ENCODE data around the gene FBXL14.

DNA sequence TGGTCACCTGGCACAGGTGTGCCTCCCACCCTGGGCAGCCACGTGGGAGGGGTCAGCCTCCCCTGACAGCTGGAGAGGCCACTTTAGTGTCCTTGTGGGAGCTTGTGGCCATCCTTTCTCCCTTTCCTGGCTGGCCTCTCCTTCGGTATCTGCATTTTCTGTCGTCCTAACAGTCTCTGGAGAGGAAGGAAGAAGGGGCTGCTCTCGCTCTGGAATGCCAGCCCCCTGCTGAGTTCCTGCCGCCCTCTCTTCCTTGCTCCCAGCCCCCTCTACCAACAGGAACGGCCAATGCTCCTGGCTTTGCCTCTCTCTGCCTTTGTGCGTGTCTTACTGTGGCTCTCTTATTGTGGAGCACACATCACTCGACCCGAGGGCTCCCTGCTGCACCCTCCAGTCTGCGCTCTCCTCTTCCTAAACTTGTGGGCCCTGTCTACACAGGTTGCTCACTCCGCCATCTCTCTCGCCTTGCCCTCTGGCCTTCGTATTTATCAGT is 70.8 kb downstream of the FBXL14 start:
- TF ChIP-seq, protein P1, sequence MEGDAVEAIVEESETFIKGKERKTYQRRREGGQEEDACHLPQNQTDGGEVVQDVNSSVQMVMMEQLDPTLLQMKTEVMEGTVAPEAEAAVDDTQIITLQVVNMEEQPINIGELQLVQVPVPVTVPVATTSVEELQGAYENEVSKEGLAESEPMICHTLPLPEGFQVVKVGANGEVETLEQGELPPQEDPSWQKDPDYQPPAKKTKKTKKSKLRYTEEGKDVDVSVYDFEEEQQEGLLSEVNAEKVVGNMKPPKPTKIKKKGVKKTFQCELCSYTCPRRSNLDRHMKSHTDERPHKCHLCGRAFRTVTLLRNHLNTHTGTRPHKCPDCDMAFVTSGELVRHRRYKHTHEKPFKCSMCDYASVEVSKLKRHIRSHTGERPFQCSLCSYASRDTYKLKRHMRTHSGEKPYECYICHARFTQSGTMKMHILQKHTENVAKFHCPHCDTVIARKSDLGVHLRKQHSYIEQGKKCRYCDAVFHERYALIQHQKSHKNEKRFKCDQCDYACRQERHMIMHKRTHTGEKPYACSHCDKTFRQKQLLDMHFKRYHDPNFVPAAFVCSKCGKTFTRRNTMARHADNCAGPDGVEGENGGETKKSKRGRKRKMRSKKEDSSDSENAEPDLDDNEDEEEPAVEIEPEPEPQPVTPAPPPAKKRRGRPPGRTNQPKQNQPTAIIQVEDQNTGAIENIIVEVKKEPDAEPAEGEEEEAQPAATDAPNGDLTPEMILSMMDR (conservative IDR thresholded peaks at IDR 0.05; ENCODE audit: low read depth, low read length), result no peak
- no peak for TF ChIP-seq EZH2 (IDR thresholded peaks at IDR 0.05; ENCODE audit: low read length, unreplicated experiment)
